Common myeloid progenitor, CD34-positive (primary cell): Measurements from ENCODE around the gene MTREX.

Experiments
- CTCF ChIA-PET: fragments of 350-600 bp; sonication (Branson Sonifier 250); formaldehyde crosslinking; loops from one replicate; lab custom pipeline; 2021; ENCODE audit warnings: antibody characterized with exemption; lab: Charles Lee
- POLR2A ChIA-PET: fragments of 350-600 bp; sonication (Branson Sonifier 250); formaldehyde crosslinking; loops from one replicate; lab custom pipeline; 2021; ENCODE audit warnings: antibody characterized with exemption; lab: Charles Lee
- DNase-seq, 3 donors: peaks; one replicate each; pipeline versions ENCODE4 v3.0.0 to v3.0.0-alpha.2; 2013
- H3K27ac ChIP-seq, 2 experiments: 1 replicate in 1 of 2; 2 replicates in 1 of 2; pipeline ENCODE4 v1.7.0; 2013; ENCODE audit warnings: inconsistent platforms in 2 of 2, low read length in 2 of 2, mild to moderate bottlenecking in 2 of 2, low read depth in 1 of 2, moderate library complexity in 1 of 2; ENCODE audit not compliant: severe bottlenecking in 2 of 2, insufficient read depth in 1 of 2, poor library complexity in 1 of 2
- H3K27me3 ChIP-seq, 5 experiments: replicated peaks in 2 of 5; 1 replicate in 3 of 5; 2 replicates in 2 of 5; pipeline versions ENCODE4 v1.6.1 to v1.7.0; 2013; ENCODE audit warnings: low read length in 4 of 5, mild to moderate bottlenecking in 2 of 5, moderate library complexity in 2 of 5, inconsistent platforms in 1 of 5; ENCODE audit not compliant: insufficient read depth in 5 of 5, control insufficient read depth in 4 of 5
- H3K36me3 ChIP-seq, 4 experiments: 1 replicate in 2 of 4; 2 replicates in 2 of 4; pipeline versions ENCODE4 v1.6.1 to v1.7.0; 2013; ENCODE audit warnings: low read length in 3 of 4, control low read depth in 1 of 4, mild to moderate bottlenecking in 1 of 4; ENCODE audit not compliant: control insufficient read depth in 4 of 4, insufficient read depth in 4 of 4
- H3K4me1 ChIP-seq, 4 experiments: 1 replicate in 3 of 4; 2 replicates in 1 of 4; pipeline versions ENCODE4 v1.6.1 to v1.7.1; 2013; ENCODE audit warnings: low read length in 3 of 4, mild to moderate bottlenecking in 3 of 4, control low read depth in 1 of 4, inconsistent platforms in 1 of 4, moderate library complexity in 1 of 4; ENCODE audit not compliant: control insufficient read depth in 4 of 4, insufficient read depth in 4 of 4; ENCODE audit errors: control extremely low read depth in 1 of 4
- H3K4me3 ChIP-seq, 7 experiments: 1 replicate in 4 of 7; 2 replicates in 3 of 7; pipeline versions ENCODE4 v1.5.1 to v1.7.0; 2013; ENCODE audit warnings: mild to moderate bottlenecking in 7 of 7, low read length in 6 of 7, moderate library complexity in 6 of 7, inconsistent platforms in 2 of 7, low read depth in 2 of 7, control low read depth in 1 of 7; ENCODE audit not compliant: insufficient read depth in 4 of 7, control insufficient read depth in 1 of 7; ENCODE audit errors: extremely low read depth in 1 of 7
- H3K9me3 ChIP-seq, 5 experiments: 1 replicate in 4 of 5; 2 replicates in 1 of 5; pipeline versions ENCODE4 v1.6.1 to v1.7.1; 2013; ENCODE audit warnings: low read length in 4 of 5, mild to moderate bottlenecking in 2 of 5, inconsistent platforms in 1 of 5, low read depth in 1 of 5, moderate library complexity in 1 of 5; ENCODE audit not compliant: control insufficient read depth in 4 of 5, insufficient read depth in 2 of 5; ENCODE audit errors: control extremely low read depth in 1 of 5
- WGBS: methylation state at CpG from one replicate; pipeline ENCODE4 v1.1.5; 2013; ENCODE audit not compliant: insufficient coverage; 5-methylcytosine and 5-hydroxymethylcytosine counted together

MTREX gene

DNA sequence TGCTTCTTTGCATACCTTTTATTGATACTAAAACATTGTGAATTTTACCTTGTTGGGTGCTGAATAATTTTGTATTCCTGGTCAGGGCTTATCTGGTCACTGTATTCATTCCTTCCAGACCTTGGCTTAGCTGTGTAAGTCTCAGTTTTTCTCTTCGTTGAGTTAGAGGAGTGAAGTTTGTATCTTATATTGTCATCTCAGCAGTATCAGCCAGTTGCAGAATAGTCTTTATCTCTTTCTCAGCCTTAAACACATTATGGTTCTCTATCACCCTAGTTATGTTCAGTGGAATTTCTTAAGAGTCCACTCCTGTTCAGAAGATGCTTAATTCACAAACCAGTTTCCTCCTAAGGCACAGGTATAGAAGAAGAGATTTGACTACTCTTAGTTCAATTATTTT is 25.2 kb downstream of the MTREX start:
- peaks cover 0 to 2% (median 0%) of the 10 kb centered on the region in 5 experiments for H3K9me3 ChIP-seq
- DNase-seq, result no peak
- H3K27me3 ChIP-seq, result no peaks in the 10 kb centered on the region
- no peak overlapping the region for H3K27ac ChIP-seq
- no peak overlapping the region for H3K4me3 ChIP-seq
- H3K36me3 ChIP-seq, result peaks cover 7 to 59% (median 36%) of the 10 kb centered on the region in 4 experiments
- H3K4me1 ChIP-seq, result peaks cover 0 to 3% (median 0%) of the 10 kb centered on the region in 4 experiments
- ChIA-PET POLR2A (no interaction called here), CTCF (interaction anchor here (1.4 kb wide), 1 partner anchor 66 kb away, joined by 3 read pairs; no protein-coding TSS in a partner anchor)
- WGBS, result no CpG with 5 or more reads among the region's 1 CpG

GRCh38 chr5:55333811-55334210 is 26.0 kb downstream of the MTREX start:
- H3K9me3 ChIP-seq, result peaks cover 0 to 2% (median 0%) of the 10 kb centered on the region in 5 experiments
- no peak for DNase-seq
- no peak overlapping the region for H3K27ac ChIP-seq
- WGBS, result 100% methylated on average over 2 of the region's 2 CpGs
- H3K27me3 ChIP-seq, result no peaks in the 10 kb centered on the region
- ChIA-PET CTCF (no interaction called here), POLR2A (no interaction called here)
- H3K36me3 ChIP-seq, result peaks cover 7 to 54% (median 32%) of the 10 kb centered on the region in 4 experiments
- no peak overlapping the region for H3K4me3 ChIP-seq
- peaks cover 0 to 3% (median 0%) of the 10 kb centered on the region in 4 experiments for H3K4me1 ChIP-seq

DNA sequence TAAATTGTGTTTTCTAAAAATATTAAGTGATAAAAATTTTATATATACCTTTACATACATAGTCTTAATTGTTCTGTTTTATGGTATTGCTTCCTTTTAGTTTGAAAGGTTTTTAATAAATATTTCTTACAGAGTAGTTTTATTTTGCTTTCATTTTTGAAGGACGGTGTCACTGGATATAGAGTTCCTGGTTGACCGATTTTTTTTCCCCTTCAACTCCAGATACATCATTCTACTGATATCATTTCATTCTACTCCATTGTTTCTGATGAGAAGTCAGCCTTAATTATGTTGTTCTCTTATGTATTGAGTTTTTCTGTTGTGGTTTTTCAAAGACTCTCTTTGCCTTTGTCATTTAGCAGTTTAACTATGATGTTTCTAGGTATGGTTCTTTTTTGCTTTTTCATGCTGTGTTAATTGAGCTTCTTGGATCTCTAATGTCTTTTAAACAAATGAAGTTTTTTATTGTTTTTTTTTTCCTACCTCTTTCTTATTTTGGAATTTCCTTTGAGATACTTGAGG is 30.4 kb downstream of the MTREX start:
- ChIA-PET CTCF (interaction anchor here (0.6 to 1.4 kb wide), 2 partner anchors 28 to 354 kb away, joined by 3 read pairs; no protein-coding TSS in a partner anchor), POLR2A (no interaction called here)
- no peak for DNase-seq
- WGBS, result no CpG with 5 or more reads among the region's 2 CpGs
- peaks cover 13 to 39% (median 27%) of the 10 kb centered on the region in 4 experiments for H3K36me3 ChIP-seq
- no peaks in the 10 kb centered on the region for H3K27me3 ChIP-seq
- peak overlapping the region in 1 of 7 experiments; percentile 23 for H3K4me3 ChIP-seq
- H3K4me1 ChIP-seq, result no peaks in the 10 kb centered on the region
- H3K9me3 ChIP-seq, result peaks cover 0 to 2% (median 0%) of the 10 kb centered on the region in 5 experiments
- no peak overlapping the region for H3K27ac ChIP-seq

GRCh38 chr5:55338810-55339243 is 31.0 kb downstream of the MTREX start:
- no peaks in the 10 kb centered on the region for H3K27me3 ChIP-seq
- H3K27ac ChIP-seq, result no peak overlapping the region
- H3K4me1 ChIP-seq, result no peaks in the 10 kb centered on the region
- ChIA-PET CTCF (interaction anchor here (0.6 to 1.4 kb wide), 2 partner anchors 29 to 353 kb away, joined by 3 read pairs; no protein-coding TSS in a partner anchor), POLR2A (no interaction called here)
- H3K9me3 ChIP-seq, result peaks cover 0 to 1% (median 0%) of the 10 kb centered on the region in 5 experiments
- no peak for DNase-seq
- no peak overlapping the region for H3K4me3 ChIP-seq
- H3K36me3 ChIP-seq, result peaks cover 13 to 37% (median 24%) of the 10 kb centered on the region in 4 experiments
- WGBS, result 100% methylated on average over 3 of the region's 5 CpGs

DNA sequence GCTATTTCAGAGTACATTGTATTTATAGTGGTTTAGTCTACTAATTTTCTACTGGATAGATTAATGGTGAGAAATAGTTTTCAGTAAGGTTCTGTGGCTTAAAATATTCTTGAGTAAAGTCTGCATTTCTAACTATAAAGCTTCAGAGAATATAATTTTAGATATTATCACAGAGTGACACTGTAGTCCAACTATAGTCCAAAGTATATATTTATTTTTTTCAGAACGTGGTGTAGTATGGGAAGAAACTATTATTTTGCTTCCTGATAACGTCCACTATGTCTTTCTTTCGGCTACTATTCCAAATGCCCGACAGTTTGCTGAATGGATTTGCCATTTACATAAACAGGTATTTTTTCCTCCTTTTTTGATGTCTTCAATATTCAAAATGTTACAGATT is 35.3 kb downstream of the MTREX start:
- Histone ChIP-seq H3K36me3 (peaks cover 27 to 52% (median 40%) of the 10 kb centered on the region in 4 experiments), H3K27ac (no peak overlapping the region), H3K4me3 (no peak overlapping the region), H3K9me3 (peaks cover 0 to 5% (median 0%) of the 10 kb centered on the region in 5 experiments), H3K27me3 (no peaks in the 10 kb centered on the region), H3K4me1 (no peaks in the 10 kb centered on the region)
- WGBS, result 80% methylated on average over 1 of the region's 4 CpGs
- POLR2A ChIA-PET, result no interaction called here
- no peak for DNase-seq
- CTCF ChIA-PET, result interaction anchor here (1.3 to 1.9 kb wide), 4 partner anchors 16 to 349 kb away, joined by 3 to 8 read pairs (median 4); no protein-coding TSS in a partner anchor

DNA sequence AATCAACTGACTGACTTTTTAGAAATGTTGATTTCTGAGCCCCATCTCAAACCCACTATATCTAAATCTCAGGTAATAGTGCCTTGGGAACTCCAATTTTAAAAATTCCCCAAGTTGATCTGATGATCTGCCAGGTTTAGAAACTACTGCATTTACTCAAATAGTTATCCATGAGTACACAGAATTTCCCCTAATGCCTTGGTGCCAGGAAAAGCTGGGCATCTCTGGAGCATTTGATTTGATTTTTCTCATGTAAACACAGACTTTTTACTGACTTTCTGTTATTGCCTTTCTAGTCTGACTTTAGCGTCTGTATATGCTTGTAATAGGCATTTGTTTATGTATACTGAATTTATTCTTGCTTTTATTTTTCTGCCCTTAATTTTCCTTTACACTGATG is 35.8 kb downstream of the MTREX start:
- ChIA-PET POLR2A (no interaction called here), CTCF (interaction anchor here (1.0 to 1.6 kb wide), 3 partner anchors 10 to 348 kb away, joined by 3 to 8 read pairs (median 3); no protein-coding TSS in a partner anchor)
- Histone ChIP-seq H3K27me3 (no peaks in the 10 kb centered on the region), H3K27ac (peak overlapping the region in 1 of 2 experiments; percentile 27), H3K4me1 (no peaks in the 10 kb centered on the region), H3K36me3 (peaks cover 31 to 57% (median 43%) of the 10 kb centered on the region in 4 experiments), H3K9me3 (peaks cover 0 to 5% (median 0%) of the 10 kb centered on the region in 5 experiments), H3K4me3 (no peak overlapping the region)
- no peak for DNase-seq
- no CpG with 5 or more reads among the region's 1 CpG for WGBS

DNA sequence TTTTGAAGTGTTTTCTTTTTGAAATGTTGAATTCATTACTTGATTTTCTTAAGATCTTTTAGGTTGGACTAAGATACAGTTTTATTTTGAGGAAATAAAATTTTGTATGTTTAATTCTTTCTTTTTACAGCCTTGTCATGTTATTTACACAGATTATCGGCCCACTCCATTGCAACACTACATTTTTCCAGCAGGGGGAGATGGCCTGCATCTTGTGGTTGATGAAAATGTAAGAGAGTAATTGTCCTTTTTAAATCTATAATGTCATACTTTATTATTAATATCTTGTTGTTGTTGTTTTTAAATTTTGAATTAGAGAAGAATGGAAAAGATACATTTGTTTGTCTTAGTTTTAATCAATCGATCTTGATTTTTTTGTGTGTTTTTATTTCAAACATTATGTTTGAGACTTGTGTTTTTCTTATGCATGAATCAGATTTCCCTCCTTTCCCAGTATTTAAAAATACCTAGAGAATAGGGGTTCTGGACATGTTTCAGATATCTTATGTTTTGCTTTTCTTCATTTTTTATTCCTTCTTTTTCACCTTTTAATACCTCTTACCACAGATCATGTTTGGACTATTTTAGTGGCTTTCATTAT is 36.7 kb downstream of the MTREX start:
- peaks cover 31 to 62% (median 47%) of the 10 kb centered on the region in 4 experiments for H3K36me3 ChIP-seq
- peaks cover 0 to 5% (median 0%) of the 10 kb centered on the region in 5 experiments for H3K9me3 ChIP-seq
- WGBS, result no CpG with 5 or more reads among the region's 2 CpGs
- ChIA-PET CTCF (interaction anchor here (1.0 to 1.5 kb wide), 2 partner anchors 9 to 347 kb away, joined by 3 to 8 read pairs; no protein-coding TSS in a partner anchor), POLR2A (no interaction called here)
- no peaks in the 10 kb centered on the region for H3K4me1 ChIP-seq
- no peak overlapping the region for H3K4me3 ChIP-seq
- peak overlapping the region in 1 of 2 experiments; percentile 27 for H3K27ac ChIP-seq
- DNase-seq, result peak; percentile 62 to 84 (median 76)
- H3K27me3 ChIP-seq, result no peaks in the 10 kb centered on the region
